Prostate gland (tissue), 2 donors: Measurements from ENCODE around the gene C2.

Experiments used
- CTCF ChIP-seq, 4 experiments: fragments of 200-600 bp in 2 of 4; fragments of 450-650 bp in 2 of 4; sonication (generic) in 2 of 4; IDR thresholded peaks; 1 replicate in 3 of 4; 2 replicates in 1 of 4; pipeline ENCODE4 v1.5.1; 2016 to 2019; ENCODE audit warnings: antibody characterized with exemption in 4 of 4, mild to moderate bottlenecking in 2 of 4, moderate library complexity in 2 of 4
- POLR2A ChIP-seq: fragments of 450-650 bp; IDR thresholded peaks from one replicate; pipeline ENCODE4 v1.6.1; 2016; ENCODE audit warnings: antibody characterized with exemption, mild to moderate bottlenecking
- POLR2AphosphoS5 ChIP-seq: sonication (generic); formaldehyde crosslinking; IDR thresholded peaks from one replicate; pipeline ENCODE4 v1.6.1; 2017; ENCODE audit warnings: antibody characterized with exemption

- TF ChIP-seq CTCF (IDR thresholded peaks at IDR 0.05), result no peak
- TF ChIP-seq POLR2A, result no peak
- TF ChIP-seq POLR2AphosphoS5, result no peak
These were observed 20.3 kb downstream of the C2 start for GRCh38 chr6:31947864-31948263.
